CD14-positive monocyte (primary cell): Measurements from ENCODE around the gene LETM1. TPM values are rescaled to one million over a fixed set of nuclear protein-coding genes. Genes with fewer than 3 reads are reported as not detected.

ENCODE experiments used
- DNase-seq, 3 donors: peaks; one replicate each; pipeline ENCODE4 v3.0.0-alpha.2; 2011 to 2022
- H2AFZ ChIP-seq: 2 replicates; pipeline ENCODE4 v1.6.0; 2012; ENCODE audit warnings: mild to moderate bottlenecking, low read depth, low read length, inconsistent platforms; ENCODE audit not compliant: insufficient read depth, poor library complexity, severe bottlenecking
- H3K27ac ChIP-seq, 2 donors: 1 replicate in 1 of 2; 2 replicates in 1 of 2; pipeline ENCODE4 v1.5.1; 2012 to 2013; ENCODE audit warnings: low read length in 2 of 2, control low read depth in 1 of 2, inconsistent platforms in 1 of 2, low read depth in 1 of 2, mild to moderate bottlenecking in 1 of 2
- H3K27me3 ChIP-seq, 2 donors: one replicate each; pipeline versions ENCODE4 v1.6.0 to v1.6.1; 2011 to 2013; ENCODE audit warnings: low read length in 2 of 2; ENCODE audit not compliant: control insufficient read depth in 2 of 2, insufficient read depth in 2 of 2
- H3K36me3 ChIP-seq, 2 donors: replicated peaks in 1 of 2; 1 replicate in 1 of 2; 2 replicates in 1 of 2; pipeline versions ENCODE4 v1.5.1 to v1.6.1; 2012 to 2013; ENCODE audit warnings: low read length in 2 of 2, control low read depth in 1 of 2, inconsistent platforms in 1 of 2, mild to moderate bottlenecking in 1 of 2; ENCODE audit not compliant: insufficient read depth in 2 of 2, control insufficient read depth in 1 of 2
- H3K4me1 ChIP-seq, 2 donors: 1 replicate in 1 of 2; 2 replicates in 1 of 2; pipeline versions ENCODE4 v1.5.1 to v1.6.1; 2012 to 2013; ENCODE audit warnings: low read length in 2 of 2, control low read depth in 1 of 2, inconsistent platforms in 1 of 2, mild to moderate bottlenecking in 1 of 2, moderate library complexity in 1 of 2; ENCODE audit not compliant: insufficient read depth in 2 of 2, control insufficient read depth in 1 of 2
- H3K4me2 ChIP-seq: replicated peaks from 2 replicates; pipeline ENCODE3; 2012; ENCODE audit warnings: low read length, moderate library complexity, mild to moderate bottlenecking; ENCODE audit not compliant: poor library complexity, severe bottlenecking; ENCODE audit errors: extremely low read depth
- H3K4me3 ChIP-seq, 3 experiments: fragments of 200-600 bp in 1 of 3; sonication (generic) in 1 of 3; replicated peaks in 1 of 3; 1 replicate in 2 of 3; 2 replicates in 1 of 3; pipeline ENCODE4 v1.5.1; 2011 to 2013; ENCODE audit warnings: low read length in 3 of 3, mild to moderate bottlenecking in 3 of 3, control low read depth in 2 of 3, low read depth in 2 of 3, inconsistent platforms in 1 of 3, moderate library complexity in 1 of 3
- H3K79me2 ChIP-seq: 2 replicates; pipeline ENCODE4 v1.6.0; 2012; ENCODE audit warnings: mild to moderate bottlenecking, control low read depth, inconsistent platforms, low read length, moderate library complexity; ENCODE audit not compliant: insufficient read depth
- H3K9ac ChIP-seq: 2 replicates; pipeline ENCODE4 v1.6.0; 2017; ENCODE audit warnings: low read length, mild to moderate bottlenecking; ENCODE audit not compliant: insufficient read depth, poor library complexity, severe bottlenecking
- H3K9me3 ChIP-seq, 2 donors: replicated peaks in 1 of 2; 1 replicate in 1 of 2; 2 replicates in 1 of 2; pipeline versions ENCODE4 v1.5.1 to v1.6.1; 2012 to 2013; ENCODE audit warnings: low read length in 2 of 2, control low read depth in 1 of 2; ENCODE audit not compliant: control insufficient read depth in 1 of 2, insufficient read depth in 1 of 2
- H4K20me1 ChIP-seq: 2 replicates; pipeline ENCODE4 v1.6.0; 2012; ENCODE audit warnings: mild to moderate bottlenecking, low read length, control low read depth, moderate library complexity; ENCODE audit not compliant: insufficient read depth
- H3K27ac Mint-ChIP-seq, 7 donors: one replicate each; pipeline ENCODE4 v1.8.0; 2020; ENCODE audit warnings: mild to moderate bottlenecking in 7 of 7, mixed read lengths in 7 of 7, moderate library complexity in 6 of 7, inconsistent platforms in 2 of 7
- H3K27me3 Mint-ChIP-seq, 3 donors: one replicate each; pipeline ENCODE4 v1.8.0; 2021 to 2022; ENCODE audit warnings: low read depth in 3 of 3, mild to moderate bottlenecking in 3 of 3, mixed read lengths in 3 of 3, moderate library complexity in 3 of 3, inconsistent platforms in 1 of 3
- H3K36me3 Mint-ChIP-seq, 2 donors: one replicate each; pipeline ENCODE4 v1.8.0; 2020; ENCODE audit warnings: mixed read lengths in 2 of 2, inconsistent platforms in 1 of 2, mild to moderate bottlenecking in 1 of 2
- H3K4me1 Mint-ChIP-seq: one replicate; pipeline ENCODE4 v1.8.0; 2020; ENCODE audit warnings: mild to moderate bottlenecking, mixed read lengths
- H3K4me3 Mint-ChIP-seq, 2 donors: one replicate each; pipeline ENCODE4 v1.8.0; 2020; ENCODE audit warnings: mild to moderate bottlenecking in 2 of 2, mixed read lengths in 2 of 2, moderate library complexity in 1 of 2
- H3K9me3 Mint-ChIP-seq, 7 donors: one replicate each; pipeline ENCODE4 v1.8.0; 2020 to 2022; ENCODE audit warnings: mixed read lengths in 7 of 7, mild to moderate bottlenecking in 6 of 7, moderate library complexity in 6 of 7, inconsistent platforms in 2 of 7
- CTCF ChIP-seq: fragments of 200-600 bp; IDR thresholded peaks from one replicate; pipeline ENCODE4 v1.8.0; 2022; ENCODE audit warnings: antibody characterized with exemption, mild to moderate bottlenecking
- WGBS: methylation state at CpG from one replicate; pipeline ENCODE4 v1.1.5; 2013; ENCODE audit warnings: missing lambda C conversion rate; ENCODE audit not compliant: insufficient coverage; 5-methylcytosine and 5-hydroxymethylcytosine counted together
- intact Hi-C, 2 donors: fragments of 100-400 bp; cut with micrococcal nuclease; formaldehyde crosslinking; loops; one replicate each; pipeline versions ENCODE4 v1.15.0 to v1.15.1; 2023
- polyA plus RNA-seq, 3 donors: library from polyadenylated mRNA; depleted of rRNA in 1 of 3; unstranded in 2 of 3; stranded (reverse) in 1 of 3; fragments of 300-500 nt in 2 of 3; fragments of >200 nt in 1 of 3; fragmentation: Illumina TruSeq in 2 of 3; gene quantifications; 1 replicate in 2 of 3; 2 replicates in 1 of 3; pipeline ENCODE4 v1.2.3, GENCODE V29; 2012 to 2021

Gene LETM1
- polyA plus RNA-seq, 3 donors, result 6.2 to 18.6 (median 9.0) TPM

DNA sequence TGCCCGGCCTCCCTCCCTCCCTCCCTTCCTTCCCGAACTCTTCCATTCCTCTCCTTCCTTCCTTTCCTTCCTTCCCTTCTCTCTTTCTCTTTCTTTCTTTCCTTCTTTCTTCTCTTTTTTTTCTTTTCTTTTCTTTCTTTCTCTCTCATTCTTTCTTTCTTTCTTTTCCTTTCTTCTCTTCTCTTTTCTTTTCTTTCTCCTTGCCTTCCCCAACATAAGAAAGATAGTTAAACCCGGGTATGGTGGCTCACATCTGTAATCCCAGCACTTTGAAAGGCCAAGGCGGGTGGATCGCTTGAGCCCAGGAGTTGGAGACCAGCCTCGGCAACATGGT is 40.7 kb upstream of the LETM1 start:
- Histone ChIP-seq H3K4me3 (no peak overlapping the region), H4K20me1 (no peaks in the 10 kb centered on the region), H3K27ac (no peak overlapping the region), H3K9me3 (no peaks in the 10 kb centered on the region), H2AFZ (no peak overlapping the region), H3K9ac (no peak overlapping the region), H3K4me2 (no peak overlapping the region), H3K36me3 (peaks cover 12 to 20% of the 10 kb centered on the region in 2 donors), H3K27me3 (no peaks in the 10 kb centered on the region), H3K4me1 (peaks cover 0 to 2% of the 10 kb centered on the region in 2 donors), H3K79me2 (peaks cover 97% of the 10 kb centered on the region)
- no peaks in the 10 kb centered on the region for H3K9me3 Mint-ChIP-seq
- H3K4me3 Mint-ChIP-seq, result no peak overlapping the region
- H3K27ac Mint-ChIP-seq, result peak overlapping the region in 2 of 7 donors; percentile 33 to 57
- TF ChIP-seq CTCF, result no peak
- no peak for DNase-seq
- peaks cover 4% of the 10 kb centered on the region for H3K4me1 Mint-ChIP-seq
- intact Hi-C loops, result loop anchor here in 1 of 2 donors (5.0 kb wide), 1 partner anchor 149 kb away; no protein-coding TSS in a partner anchor
- WGBS, result 78% methylated on average over 3 of the region's 6 CpGs
- peaks cover 0 to 1% (median 0%) of the 10 kb centered on the region in 3 donors for H3K27me3 Mint-ChIP-seq
- H3K36me3 Mint-ChIP-seq, result peaks cover 18 to 54% of the 10 kb centered on the region in 2 donors

DNA sequence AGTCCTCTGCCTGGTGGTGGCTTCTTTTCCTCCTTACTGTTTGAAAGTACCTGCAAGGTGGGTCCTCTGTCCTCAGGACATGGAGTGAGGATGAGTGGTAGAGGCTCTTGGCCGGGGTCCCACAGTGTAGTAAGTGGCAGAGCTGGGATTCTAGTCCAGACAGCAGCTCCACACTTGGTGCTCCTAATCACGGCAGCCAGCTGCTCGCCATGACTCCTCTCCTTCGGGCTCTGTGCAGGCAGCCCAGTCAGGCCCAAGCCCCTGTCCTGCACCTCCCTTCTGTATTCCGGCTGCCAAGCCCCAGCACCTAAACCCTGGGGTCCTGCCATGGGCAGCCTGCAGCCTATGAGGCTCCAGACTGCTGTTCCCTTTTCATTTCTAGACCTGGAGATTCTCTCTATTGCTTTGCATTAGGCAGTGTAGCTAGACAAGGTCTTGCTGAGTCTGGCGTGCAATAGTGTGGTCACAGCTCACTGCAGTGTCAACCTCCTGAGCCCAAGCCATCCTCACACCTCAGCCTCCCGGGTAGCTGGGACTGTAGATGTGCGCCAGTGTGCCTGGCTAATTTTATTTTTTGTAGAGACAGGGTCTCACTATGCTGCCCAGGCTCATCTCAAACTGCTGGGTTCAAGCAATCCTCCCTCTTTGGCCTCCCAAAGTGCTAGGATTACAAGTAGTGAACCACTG is 40.2 kb upstream of the LETM1 start:
- H3K36me3 ChIP-seq, result peaks cover 7 to 15% of the 10 kb centered on the region in 2 donors
- peak overlapping the region in 1 of 2 donors; percentile 27 for H3K27ac ChIP-seq

More for the DNA sequence above, 40.2 kb upstream of the LETM1 start:
- Mint-ChIP-seq H3K27me3 (peaks cover 0 to 1% (median 0%) of the 10 kb centered on the region in 3 donors), H3K36me3 (peaks cover 13 to 50% of the 10 kb centered on the region in 2 donors), H3K4me1 (peaks cover 4% of the 10 kb centered on the region), H3K27ac (peak overlapping the region in 3 of 7 donors; percentile 33 to 57 (median 56)), H3K9me3 (no peaks in the 10 kb centered on the region), H3K4me3 (no peak overlapping the region)
- no peak overlapping the region for H3K9ac ChIP-seq
- no peaks in the 10 kb centered on the region for H4K20me1 ChIP-seq
- H3K9me3 ChIP-seq, result no peaks in the 10 kb centered on the region
- H2AFZ ChIP-seq, result no peak overlapping the region
- no peak for TF ChIP-seq CTCF
- H3K79me2 ChIP-seq, result peaks cover 97% of the 10 kb centered on the region
- H3K4me1 ChIP-seq, result peaks cover 0 to 2% of the 10 kb centered on the region in 2 donors
- intact Hi-C loops, result loop anchor here in 1 of 2 donors (5.0 kb wide), 1 partner anchor 149 kb away; no protein-coding TSS in a partner anchor
- no peak overlapping the region for H3K4me2 ChIP-seq
- no peak for DNase-seq
- 96% methylated on average over 4 of the region's 8 CpGs for WGBS
- no peak overlapping the region for H3K4me3 ChIP-seq
- H3K27me3 ChIP-seq, result no peaks in the 10 kb centered on the region
